Choroid plexus epithelial cell (primary cell): Measurements from ENCODE around the gene UBA52.
"Not testable (repeated sequence)": the region's sequence is repeated elsewhere in the genome, so short reads cannot be mapped to it uniquely, and the experiment has no call there.

Experiments
- DNase-seq: peaks from one replicate; pipeline ENCODE4 v3.0.0-alpha.2; 2010; ENCODE audit warnings: low read depth
- H3K4me3 ChIP-seq: 2 replicates; pipeline ENCODE4 v1.5.1; 2011; ENCODE audit warnings: low read depth, mild to moderate bottlenecking, control low read depth, low read length, moderate library complexity
- TF ChIP-seq, protein P1 (sequence below): conservative IDR thresholded peaks from 2 replicates; pipeline ENCODE4 v1.5.1; 2011; ENCODE audit warnings: low read depth, mild to moderate bottlenecking, control low read depth, inconsistent platforms, low read length, moderate library complexity

The UBA52 gene

DNA sequence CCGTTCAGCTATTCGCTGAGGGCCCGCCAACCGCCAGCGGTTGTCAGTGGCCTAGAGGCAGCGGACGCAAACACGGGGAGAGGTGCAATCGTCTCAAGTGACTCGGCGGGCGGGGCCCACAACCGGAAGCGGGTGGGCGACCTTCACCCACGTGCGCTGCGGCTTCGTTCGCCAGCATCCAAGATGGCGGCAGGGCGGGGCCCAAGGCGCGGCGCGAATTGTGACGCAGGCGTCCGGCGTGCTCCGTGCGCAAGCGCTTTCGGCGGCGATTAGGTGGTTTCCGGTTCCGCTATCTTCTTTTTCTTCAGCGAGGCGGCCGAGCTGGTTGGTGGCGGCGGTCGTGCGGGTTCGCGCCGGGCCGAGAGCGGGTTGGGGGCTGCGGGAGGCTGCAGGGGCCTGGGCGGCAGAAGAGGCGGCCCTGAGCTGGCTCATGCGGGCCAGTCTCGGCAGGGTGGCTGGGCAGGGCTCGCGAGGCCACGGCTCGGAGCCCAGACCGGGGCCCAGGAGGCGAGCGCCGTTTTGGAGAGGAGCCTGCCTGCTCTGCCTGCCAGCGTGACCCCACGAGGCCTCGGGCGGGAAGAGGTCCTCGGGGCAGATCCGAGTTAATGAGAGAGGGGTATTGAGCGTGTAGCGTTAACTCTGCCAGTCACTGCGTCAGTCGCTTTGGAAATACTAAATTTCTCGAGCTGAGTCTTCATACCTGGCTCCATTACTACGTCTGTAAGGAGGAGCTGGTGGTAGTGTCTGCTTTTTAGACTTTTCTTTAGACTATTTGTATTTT is at the start of gene UBA52:
Gene UBA52, plus strand, starts transcription at position 294 of the 781 bp plus-strand sequence. CDS start 1,444 bp downstream, outside the sequence.
- TF ChIP-seq, protein P1, sequence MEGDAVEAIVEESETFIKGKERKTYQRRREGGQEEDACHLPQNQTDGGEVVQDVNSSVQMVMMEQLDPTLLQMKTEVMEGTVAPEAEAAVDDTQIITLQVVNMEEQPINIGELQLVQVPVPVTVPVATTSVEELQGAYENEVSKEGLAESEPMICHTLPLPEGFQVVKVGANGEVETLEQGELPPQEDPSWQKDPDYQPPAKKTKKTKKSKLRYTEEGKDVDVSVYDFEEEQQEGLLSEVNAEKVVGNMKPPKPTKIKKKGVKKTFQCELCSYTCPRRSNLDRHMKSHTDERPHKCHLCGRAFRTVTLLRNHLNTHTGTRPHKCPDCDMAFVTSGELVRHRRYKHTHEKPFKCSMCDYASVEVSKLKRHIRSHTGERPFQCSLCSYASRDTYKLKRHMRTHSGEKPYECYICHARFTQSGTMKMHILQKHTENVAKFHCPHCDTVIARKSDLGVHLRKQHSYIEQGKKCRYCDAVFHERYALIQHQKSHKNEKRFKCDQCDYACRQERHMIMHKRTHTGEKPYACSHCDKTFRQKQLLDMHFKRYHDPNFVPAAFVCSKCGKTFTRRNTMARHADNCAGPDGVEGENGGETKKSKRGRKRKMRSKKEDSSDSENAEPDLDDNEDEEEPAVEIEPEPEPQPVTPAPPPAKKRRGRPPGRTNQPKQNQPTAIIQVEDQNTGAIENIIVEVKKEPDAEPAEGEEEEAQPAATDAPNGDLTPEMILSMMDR: no peak
- peak; percentile 98 for DNase-seq
- H3K4me3 ChIP-seq: peak within 1 kb of the TSS; percentile 96

- peak overlapping the region; percentile 99 for H3K4me3 ChIP-seq
- TF ChIP-seq, protein P1: peak; percentile 29
- DNase-seq: peak; percentile 100
Measured at GRCh38 chr19:18522124-18522861, 49.4 kb upstream of the UBA52 start.

- not testable (repeated sequence) for DNase-seq
- H3K4me3 ChIP-seq: peak overlapping the region; percentile 15
Measured at GRCh38 chr19:18522862-18523440, 48.7 kb upstream of the UBA52 start.

- H3K4me3 ChIP-seq: no peak overlapping the region
- DNase-seq: no peak
- TF ChIP-seq, protein P1: no peak
Measured at GRCh38 chr19:18523841-18524240, 47.8 kb upstream of the UBA52 start.

GRCh38 chr19:18526316-18526715 is 45.3 kb upstream of the UBA52 start:
- no peak overlapping the region for H3K4me3 ChIP-seq
- no peak for DNase-seq
- TF ChIP-seq, protein P1: no peak

GRCh38 chr19:18529782-18530181 is 41.9 kb upstream of the UBA52 start:
- TF ChIP-seq, protein P1: no peak
- no peak overlapping the region for H3K4me3 ChIP-seq
- no peak for DNase-seq

DNA sequence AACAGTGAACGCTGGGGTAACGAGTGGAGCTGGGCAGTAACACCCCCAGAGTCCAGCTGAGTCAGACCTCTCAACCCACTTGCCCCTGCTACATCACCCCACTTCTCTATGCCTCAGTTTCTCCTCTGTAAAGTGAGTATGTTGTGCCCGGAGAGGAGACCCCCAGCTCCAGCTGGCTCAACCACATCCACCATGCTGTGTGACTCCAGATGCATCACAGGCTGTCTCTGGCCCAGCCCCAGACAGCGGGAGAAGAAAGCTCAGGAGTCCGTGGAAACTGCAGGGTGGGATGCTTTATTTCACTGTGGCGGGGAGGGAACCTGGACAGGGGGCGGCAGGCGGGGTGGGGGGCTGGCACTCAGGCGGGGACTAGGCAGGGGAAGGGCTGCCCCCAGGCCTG is 40.2 kb upstream of the UBA52 start:
- no peak for DNase-seq
- no peak overlapping the region for H3K4me3 ChIP-seq
- TF ChIP-seq, protein P1: no peak
